Fibroblast of skin of right quadriceps (primary cell): ENCODE measurements around the gene GAK.
"Not testable (repeated sequence)": the region's sequence is repeated elsewhere in the genome, so short reads cannot be mapped to it uniquely, and the experiment has no call there.

ENCODE experiments used
- DNase-seq: peaks from one replicate; pipeline ENCODE4 v3.0.0-alpha.2; 2013

GAK gene

DNA sequence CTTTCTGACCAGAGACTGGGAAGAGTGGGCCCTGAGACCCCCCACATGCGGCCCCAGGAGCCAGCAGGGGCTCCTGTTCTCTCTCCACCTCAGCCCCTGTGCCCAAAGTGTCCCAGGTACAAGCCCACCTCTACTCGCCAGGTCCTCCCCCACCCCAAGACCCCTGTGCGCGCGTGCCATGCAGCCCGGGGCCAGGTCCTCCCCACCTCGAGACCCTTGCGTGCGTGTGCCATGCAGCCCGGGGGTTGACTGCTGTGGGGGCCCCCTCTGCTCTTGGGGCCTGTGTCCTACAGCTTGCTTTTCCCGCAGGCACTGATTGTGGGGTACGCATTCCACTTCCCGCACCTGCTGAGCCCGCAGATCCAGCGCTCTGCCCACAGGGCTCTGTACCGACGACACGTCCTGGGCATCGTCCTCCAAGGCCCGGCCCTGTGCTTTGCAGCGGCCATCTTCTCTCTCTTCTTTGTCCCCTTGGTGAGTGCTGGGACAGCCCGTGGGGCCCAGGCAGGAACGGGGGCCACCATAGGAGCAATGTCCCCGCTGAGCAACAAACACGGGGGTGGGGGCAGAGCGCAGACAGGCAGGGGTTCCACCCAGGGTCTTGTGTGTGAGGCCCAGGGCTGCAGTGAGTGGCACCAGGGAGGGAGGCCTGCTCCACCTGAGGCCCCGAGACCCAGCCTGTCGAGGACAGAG lies 20.9 kb upstream of the GAK start:
- no peak for DNase-seq

DNA sequence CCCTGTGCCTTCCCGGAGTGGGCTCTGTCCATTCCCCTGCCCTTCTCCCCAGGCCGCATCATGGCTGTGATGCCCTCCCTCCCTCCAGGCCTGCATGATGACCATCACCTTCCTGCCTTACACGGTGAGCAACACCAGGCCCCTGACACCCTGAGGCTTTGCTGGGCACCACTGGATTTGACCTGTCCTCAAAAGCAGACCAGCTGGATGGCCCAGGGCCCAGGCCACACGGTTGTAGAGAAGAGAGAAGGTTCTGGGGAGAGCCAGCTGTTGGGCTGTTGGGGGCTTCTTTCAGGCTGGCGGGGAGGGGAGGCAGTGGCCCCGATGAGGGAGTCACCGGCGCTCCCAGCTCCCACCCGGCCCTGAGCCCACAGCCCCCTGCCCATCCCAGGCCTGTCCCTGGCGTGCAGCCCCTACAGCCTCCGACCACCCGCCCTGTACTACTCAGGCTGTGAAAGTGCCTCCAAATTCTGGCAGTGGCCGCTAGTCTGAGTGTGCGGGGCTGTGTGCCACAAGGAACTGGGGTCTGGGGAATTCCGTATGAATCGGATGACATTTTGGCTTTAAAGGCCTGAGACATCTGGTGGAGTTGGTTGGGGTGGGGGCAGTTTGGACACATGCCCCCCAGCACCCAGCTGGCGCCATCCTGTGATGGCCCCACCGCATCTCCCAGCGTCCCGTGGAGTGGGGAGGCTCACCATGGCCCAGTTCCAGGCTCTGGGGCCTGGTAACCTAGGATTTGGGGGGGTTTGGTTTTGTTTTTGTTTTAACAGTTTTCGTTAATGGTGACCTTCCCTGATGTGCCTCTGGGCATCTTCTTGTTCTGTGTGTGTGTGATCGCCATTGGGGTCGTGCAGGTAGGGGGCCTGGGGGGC lies 19.7 kb upstream of the GAK start:
- no peak for DNase-seq

- DNase-seq, result no peak
These were observed 19.1 kb upstream of the GAK start for GRCh38 chr4:951186-951585.

GRCh38 chr4:950136-951020 lies 18.3 kb upstream of the GAK start:
- no peak for DNase-seq

DNA sequence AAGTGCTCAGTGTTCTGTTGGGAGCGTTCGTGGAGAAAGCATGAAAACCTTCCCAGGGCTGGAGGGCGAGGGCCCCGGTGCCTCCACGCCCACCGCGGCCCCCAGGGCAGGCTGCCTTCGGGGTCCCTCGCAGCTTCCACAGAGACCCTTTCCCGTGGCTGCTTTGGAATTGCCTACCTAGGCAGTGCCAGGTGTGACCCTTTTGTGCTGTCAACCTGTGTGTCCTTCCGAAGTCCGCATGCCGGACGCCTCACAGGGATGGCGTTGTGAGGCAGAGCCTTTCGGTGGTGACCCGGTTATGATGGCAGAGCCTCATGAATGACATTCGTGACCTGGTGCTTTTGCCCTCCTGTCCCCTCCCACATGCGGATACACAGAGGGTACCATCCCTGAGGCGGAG lies 17.5 kb upstream of the GAK start:
- DNase-seq, result no peak

DNA sequence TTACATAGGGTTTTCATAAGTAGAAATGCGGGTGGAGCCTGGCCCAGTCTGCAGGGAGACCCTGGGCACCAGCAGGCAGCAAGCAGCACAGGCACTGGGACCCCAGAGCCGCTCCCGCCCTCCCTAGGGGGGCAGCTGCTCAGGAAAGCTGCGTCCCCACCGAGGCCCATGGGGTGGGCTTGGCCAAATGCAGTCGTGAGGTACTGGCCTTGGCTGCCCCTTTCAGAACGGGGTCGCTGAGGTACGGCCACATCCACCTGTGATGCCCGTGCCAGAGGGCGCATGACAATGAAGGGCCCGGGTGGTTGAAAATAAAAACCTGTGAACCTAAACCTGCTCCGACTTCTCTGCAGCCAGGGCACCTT lies 16.8 kb upstream of the GAK start:
- DNase-seq, result no peak

GRCh38 chr4:948101-948935 lies 16.2 kb upstream of the GAK start:
- no peak for DNase-seq

- DNase-seq, result no peak
These were observed 15.4 kb upstream of the GAK start for GRCh38 chr4:947491-947971.

- DNase-seq, result no peak
These were observed 14.7 kb upstream of the GAK start for GRCh38 chr4:946517-947471.

GRCh38 chr4:946103-946450 lies 14.0 kb upstream of the GAK start:
- DNase-seq, result no peak

DNA sequence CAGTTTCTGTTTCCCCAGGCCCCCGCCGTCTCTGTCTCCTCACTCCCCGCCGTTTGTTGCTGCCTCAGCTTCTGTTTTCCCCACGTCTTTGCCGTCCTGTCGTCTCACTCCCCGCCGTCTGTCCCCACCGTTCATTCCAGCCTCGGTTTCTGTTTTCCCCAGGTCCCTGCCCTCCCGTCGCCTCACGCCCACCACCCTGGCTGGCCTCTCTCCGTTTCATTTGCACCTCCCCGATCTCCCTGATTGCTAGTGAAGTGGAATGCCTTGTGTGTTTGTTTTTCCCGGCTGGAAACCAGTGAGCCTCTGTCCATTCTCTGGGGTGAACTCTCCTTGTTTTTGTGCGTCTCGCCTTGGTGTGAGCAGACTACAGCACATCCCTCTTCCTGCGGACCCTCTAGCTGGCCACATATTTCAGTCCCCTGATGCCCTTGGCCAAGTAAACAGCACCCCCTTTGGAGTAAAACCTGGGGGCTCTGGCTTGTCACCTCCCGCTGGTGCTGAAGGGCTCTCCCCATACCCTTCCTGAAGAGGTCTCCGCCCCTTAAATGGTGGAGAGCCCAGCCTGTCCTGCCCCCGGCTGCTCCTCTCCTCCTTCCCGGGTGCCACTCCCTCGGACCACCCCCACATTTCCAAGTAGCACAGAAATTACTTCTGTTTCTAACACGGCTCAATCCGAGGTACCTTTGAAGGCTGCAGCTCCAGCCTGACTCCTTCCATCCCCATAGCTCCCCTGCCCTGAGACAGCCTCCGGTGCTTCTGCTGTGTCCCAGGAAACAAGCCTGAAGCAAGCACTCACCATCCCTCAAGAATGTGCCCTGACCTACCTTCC lies 13.4 kb upstream of the GAK start:
- no peak for DNase-seq

- not testable (repeated sequence) for DNase-seq
These were observed 7.4 kb upstream of the GAK start for GRCh38 chr4:939508-939907.

- no peak for DNase-seq
These were observed 576 bp upstream of the GAK start for GRCh38 chr4:932713-933070.

GRCh38 chr4:931194-931959 lies 739 bp downstream of the GAK start:
- DNase-seq, result no peak

DNA sequence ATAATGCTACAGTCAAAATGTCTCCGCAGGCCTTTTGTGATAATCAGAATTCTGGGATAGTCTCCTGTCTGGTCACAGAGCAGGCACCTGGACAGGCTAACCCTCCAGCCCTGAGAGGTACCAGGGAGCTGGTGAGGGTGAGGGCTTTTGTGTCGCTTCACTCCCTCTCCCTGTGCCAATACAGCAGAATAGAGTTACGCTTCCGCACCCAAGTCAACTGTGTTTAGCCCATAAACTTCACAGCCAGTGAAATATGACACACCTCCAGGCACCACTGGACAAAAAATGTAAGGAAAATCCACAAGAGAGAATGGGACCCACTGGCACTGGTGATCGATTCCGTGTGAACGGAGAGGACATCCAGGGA lies 1.3 kb downstream of the GAK start:
- DNase-seq, result no peak

DNA sequence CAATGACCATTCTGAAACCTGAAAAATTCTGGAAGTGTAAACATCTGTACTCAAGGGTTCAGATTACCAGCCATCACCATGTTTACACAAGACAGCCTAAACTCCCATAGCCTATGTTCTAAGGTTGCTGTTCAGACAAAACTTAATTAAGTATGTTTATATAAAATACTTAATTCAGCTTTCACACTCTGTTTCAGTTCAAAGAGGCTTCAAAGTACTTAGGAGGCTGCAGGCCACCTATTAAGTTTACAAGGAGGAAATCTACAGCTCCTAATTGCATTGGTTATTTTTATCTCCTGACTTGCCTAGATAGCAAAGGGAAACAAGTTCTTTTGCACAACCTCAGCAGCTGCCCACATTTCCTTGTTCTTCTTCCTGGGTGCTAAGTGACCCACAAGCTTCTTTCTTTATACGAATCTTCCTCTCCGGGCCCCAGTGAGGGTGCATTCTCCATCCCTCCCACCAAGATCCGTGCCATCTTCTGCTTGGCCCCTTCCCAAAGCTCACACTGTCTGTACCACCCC lies 2.0 kb downstream of the GAK start:
- no peak for DNase-seq

- no peak for DNase-seq
These were observed 2.9 kb downstream of the GAK start for GRCh38 chr4:929096-929765.

DNA sequence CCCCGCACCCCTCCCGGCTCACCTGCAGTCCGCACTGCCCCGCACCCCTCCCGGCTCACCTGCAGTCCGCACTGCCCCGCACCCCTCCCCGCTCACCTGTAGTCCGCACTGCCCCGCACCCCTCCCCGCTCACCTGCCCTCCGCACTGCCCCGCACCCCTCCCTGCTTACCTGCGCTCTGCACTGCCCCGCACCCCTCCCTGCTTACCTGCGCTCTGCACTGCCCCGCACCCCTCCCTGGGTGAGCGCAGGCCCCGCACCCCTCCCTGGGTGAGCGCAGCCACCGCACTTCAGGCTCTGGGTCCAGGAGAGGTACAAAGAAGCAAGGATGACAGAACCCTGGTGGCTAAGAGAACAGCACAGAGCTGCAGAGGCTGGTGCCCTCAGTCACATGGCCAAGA lies 4.5 kb downstream of the GAK start:
- DNase-seq, result not testable (repeated sequence)

GRCh38 chr4:926538-926937 lies 5.6 kb downstream of the GAK start:
- no peak for DNase-seq
